GM19239 (cell line): ENCODE results near the gene BAG5.
"Not testable (repeated sequence)": the region's sequence is repeated elsewhere in the genome, so short reads cannot be mapped to it uniquely, and the experiment has no call there.

Experiments used
- DNase-seq: peaks from one replicate; pipeline ENCODE4 v3.0.0; 2011; ENCODE audit warnings: low spot score; ENCODE audit not compliant: insufficient read length
- FAIRE-seq: peaks from 2 replicates; lab custom pipeline; 2011; peaks lifted over from hg19 to GRCh38; lab: Jason Lieb, UNC

The BAG5 gene

DNA sequence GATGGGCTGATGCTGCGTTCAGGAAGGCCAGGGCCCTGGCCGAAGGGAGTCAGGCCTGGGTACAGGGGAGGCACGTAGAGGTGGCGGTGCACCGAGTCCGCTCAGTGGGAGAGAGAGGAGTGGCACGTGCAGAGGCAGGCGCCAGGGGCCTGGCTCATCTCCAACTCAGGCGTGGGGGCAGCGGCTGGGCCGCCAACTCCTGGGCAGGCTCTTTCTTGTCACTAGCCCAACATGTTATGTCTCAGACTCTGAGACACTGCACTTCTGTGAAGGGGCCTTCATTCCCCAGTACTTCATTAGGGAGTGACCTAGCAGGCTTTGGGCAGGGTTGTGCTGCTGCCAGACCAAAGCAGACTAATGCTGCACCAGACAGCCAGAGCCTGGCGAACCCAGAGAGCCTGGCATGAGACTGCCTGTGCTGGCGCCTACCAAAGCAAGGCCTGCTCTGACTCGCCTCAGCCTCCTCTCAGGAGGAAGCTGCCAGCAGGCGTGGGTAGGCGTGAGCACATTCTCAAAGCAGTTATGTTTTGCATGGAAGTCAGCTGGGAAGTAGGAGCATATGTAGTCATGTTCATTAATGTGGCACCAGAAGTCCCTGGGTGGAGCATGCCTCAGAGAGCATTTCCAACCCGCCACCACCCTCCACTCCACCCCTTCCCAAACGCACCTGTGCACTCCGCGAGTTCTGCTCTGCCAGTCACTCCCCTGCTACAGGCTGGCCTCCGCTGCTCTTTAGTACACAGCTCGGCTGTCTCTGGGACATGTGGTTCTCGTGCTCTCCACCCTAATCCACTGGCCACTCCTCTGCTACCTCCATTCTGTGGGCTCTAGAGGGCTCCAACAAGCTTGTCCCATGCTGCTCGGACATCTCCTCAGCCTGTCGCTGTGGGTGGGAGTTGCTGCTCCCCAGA is 49.5 kb downstream of the BAG5 start:
- FAIRE-seq, result no peak
- no peak for DNase-seq

DNA sequence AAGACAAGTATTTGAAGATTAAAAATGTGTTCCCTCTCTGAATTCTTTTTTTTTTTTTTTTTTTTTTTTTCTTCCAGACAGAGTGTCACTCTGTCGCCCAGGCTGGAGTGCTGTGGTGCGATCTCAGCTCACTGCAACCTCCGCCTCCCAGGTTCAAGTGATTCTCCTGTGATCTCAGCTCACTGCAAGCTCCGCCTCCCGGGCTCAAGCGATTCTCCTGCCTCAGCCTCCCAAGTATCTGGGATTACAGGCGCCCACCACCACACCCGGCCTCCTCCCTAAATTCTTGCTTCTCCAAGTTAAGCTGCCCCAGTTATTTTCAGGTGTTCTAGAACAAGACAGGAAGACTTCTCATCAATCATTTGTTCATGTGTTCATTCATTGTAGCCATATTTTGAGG is 50.3 kb downstream of the BAG5 start:
- DNase-seq, FAIRE-seq: not testable (repeated sequence)

DNA sequence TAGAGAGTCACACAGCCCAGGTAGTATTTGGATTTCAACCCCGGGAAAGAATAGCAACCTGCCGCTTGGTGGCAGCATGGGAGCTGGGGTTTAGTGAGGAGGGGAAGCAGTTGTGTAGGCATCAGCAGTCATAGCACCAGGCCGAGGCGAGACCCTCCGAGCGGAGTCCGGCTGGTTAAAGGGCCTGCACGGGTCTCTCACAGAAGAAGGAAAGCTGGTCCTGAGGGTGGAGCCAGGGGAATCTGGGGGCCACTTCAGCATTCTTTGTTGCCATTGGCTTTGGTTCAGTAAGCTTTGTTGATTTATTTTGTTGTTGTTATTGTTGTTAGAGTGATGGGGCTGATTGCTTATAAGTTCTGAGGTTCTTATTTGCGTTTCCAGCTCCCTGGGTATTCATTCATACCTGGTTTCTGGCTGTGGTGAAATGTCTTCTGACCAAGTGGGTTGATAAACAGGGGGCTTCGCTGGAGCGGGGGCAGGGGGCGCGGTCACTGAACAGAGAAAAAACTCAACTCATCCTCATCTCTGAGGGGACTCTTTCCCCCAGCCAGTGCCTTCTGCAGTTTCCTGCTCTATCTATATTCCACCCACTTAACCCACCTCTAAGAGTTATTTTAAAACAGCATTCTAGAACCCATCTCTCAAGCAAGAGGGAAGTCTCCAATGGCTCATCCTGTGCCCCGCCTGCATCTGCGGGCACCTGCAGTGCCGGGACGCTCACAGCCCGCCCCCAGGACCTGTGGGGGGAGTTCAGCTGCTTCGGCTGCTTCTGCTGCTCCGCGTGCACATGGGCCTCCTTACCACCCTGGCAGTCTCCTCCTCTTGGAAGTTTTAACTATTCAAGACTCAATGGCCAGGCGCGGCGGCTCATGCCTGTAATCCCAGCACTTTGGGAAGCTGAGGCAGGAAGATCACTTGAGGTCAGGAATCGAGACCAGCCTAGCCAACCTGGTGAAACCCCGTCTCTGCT is 51.4 kb downstream of the BAG5 start:
- FAIRE-seq (no peak), DNase-seq (no peak)

DNA sequence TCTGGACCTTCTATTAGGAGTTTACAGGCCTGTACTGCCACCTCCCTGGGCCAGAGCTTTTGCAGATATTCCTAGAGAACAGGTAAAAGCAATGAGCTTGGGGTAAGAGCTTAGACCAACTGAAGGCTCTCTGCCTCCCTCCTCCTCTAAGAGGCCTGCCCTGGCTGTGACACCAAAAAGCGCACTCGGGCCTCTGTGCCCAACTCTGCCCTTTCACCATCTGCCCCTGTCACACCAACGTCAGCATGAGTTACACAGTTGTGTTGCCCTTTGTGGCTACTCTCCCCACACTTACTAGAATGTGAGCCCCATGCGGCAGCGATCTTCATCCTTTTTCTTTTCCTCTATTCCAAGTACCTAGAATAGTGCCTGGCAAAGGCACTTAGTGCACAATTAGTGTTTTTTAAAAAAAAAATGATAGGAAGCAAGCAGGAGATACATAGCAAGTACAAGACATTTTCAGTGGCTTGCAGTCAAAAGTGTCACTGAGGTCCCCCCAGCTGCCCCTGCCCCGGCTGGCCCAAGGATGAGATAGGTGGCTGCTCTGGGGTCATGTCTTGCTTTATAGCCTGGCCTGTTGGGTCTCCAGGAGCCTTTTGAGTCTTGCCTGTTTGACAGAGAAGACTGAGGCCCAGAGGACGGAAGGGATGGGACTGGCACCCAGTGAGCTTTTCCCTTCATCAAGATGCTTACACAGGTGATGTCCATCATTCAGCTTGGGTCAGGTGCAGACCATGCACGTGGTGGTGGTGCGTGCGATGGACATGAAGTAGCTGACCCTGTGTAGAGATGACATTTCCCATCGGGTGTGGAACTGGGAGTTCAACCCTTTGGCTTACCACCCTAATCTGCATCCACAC is 52.4 kb downstream of the BAG5 start:
- no peak for DNase-seq
- no peak for FAIRE-seq

DNA sequence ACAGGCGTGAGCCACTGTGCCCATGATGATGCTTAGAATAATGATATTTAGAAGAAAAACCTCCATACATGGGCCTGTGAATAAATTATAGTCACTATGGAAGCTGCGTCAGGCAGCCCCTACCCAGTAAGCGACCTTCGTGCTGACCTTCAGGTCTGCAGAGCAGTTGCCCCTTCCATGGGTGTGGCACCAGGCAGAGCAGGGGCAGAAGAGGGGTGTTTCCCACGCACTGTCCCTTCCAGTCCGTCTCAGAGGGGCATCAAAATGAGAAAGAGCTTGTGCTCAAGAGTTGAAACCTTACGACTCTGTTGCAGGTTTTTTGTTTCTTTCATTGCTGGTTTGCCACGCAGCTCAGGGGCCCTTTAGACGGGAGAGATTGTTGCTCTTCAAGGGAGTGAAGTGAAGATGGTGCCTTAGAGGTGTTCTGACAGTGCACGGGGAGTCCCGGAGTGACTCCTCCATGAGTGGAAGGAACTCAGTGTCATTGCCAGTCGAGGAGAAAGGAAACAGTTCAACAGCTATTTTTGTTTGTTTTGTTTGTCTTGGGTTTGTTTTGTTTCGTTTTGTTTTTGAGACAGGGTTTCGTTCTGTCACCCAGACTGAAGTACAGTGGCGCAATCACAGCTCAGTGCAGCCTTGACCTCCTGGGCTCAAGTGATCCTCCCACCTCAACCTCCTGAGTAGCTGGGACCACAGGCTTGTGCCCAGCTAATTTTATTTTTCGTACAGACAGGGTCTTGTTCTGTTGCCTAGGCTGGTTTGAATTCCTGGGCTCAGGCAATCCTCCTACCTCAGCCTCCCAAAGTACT is 53.7 kb downstream of the BAG5 start:
- no peak for DNase-seq
- no peak for FAIRE-seq

DNA sequence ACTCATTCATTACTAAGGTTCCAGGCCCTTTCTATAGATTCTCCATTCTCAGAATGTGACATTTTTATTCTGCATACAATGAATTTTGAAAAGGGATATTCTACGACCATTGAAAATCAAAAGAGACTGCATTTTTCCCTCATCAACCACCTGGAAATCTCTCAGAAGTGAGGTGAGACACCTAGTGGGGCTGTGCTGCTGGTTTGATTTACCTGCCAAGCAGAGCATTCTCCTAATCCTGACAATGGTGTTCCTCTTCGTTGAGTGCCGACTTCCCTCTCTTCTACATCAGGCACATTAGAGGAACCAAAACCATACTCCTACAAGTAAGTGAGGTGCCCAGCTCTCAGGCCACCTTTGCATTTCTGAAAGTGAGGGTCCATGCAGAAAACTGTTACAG is 54.7 kb downstream of the BAG5 start:
- DNase-seq (no peak), FAIRE-seq (no peak)
